22Rv1 (cell line): ENCODE results near the gene COPG2.

Experiments
- ZFX ChIP-seq: fragments of 450-650 bp; IDR thresholded peaks from 2 replicates; pipeline ENCODE4 v1.6.1; 2017; ENCODE audit warnings: antibody characterized with exemption, borderline replicate concordance
- TF ChIP-seq, protein P1 (sequence below): fragments of 450-650 bp; IDR thresholded peaks from 2 replicates; pipeline ENCODE4 v1.5.1; 2017; ENCODE audit warnings: mild to moderate bottlenecking

DNA sequence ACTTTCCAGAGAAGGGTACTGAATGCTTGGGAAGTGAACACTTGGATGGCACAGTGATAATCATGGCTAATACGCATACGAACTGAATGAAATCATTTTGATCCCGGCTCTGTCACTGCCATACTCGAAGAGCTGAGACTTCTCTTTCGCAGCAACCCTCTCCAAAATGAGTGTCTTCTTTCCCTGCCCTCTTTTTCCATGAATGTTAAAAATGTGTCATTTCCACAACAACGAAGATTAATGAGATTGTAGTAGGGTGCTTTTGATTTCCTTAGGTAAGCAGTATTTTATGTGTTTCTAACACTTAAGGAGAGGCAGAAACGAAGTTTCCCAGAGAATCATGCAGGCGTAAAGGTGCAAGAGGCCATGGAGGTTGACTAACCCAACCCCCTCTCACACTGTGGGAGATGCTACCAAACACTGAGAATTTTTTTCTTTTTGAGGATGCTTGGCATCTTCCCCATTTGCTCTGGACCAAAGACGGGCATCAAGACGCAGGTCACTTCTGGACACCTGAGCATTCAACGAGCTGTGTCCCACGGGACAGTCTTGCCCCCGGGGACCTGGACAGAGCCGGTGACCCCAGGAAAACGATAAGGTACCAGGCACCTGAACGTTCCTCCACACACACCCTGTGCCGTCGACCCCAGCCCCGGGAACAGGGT, 823 bp downstream of the COPG2 start:
- TF ChIP-seq, protein P1, sequence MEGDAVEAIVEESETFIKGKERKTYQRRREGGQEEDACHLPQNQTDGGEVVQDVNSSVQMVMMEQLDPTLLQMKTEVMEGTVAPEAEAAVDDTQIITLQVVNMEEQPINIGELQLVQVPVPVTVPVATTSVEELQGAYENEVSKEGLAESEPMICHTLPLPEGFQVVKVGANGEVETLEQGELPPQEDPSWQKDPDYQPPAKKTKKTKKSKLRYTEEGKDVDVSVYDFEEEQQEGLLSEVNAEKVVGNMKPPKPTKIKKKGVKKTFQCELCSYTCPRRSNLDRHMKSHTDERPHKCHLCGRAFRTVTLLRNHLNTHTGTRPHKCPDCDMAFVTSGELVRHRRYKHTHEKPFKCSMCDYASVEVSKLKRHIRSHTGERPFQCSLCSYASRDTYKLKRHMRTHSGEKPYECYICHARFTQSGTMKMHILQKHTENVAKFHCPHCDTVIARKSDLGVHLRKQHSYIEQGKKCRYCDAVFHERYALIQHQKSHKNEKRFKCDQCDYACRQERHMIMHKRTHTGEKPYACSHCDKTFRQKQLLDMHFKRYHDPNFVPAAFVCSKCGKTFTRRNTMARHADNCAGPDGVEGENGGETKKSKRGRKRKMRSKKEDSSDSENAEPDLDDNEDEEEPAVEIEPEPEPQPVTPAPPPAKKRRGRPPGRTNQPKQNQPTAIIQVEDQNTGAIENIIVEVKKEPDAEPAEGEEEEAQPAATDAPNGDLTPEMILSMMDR = no peak
- TF ChIP-seq ZFX = no peak
